Measurements from ENCODE around the gene GRID1.

The GRID1 gene

DNA sequence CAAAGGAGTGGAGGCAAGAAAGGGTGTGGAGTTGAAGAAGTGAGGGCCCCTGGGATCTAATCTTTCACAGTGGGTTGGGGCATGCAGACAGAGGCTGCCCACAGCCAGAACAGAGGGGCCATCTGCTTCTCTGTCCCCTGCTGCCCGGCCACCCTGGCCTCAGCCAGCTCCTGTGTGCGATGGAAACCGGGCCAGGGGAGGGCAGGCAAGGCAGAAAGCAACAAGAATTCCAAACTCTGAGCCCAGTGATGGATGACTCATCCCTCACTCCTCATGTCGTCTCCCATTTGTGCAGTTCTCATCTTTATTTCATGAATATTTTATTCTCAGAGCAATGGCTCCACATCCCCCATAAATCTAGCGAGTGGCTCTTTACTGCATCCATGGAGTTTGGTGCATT, 757.1 kb downstream of the GRID1 start:
- H3K4me3 ChIP-seq (ENCODE audit: low read depth, low read length) = no peak overlapping the region
- no peak for DNase-seq (ENCODE audit: low read depth)

DNA sequence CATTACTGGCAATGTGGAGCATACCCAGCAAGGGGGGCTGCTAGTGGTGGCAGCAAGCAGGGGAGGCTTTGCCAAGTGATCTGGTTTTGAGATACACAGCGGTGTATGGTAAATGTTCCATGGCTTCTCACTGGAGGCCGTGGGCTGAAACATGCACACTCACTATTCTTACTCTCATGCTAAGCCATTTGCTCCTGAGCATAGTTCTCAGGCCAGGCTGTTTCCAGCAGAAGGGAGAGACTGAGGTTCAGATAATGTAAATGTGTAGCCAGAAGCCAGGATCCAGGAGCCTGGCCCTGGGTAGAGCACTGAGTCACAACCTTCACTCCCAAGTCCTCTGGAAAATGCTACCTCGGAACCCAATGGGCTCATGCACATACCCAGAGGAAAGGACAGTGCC, 757.9 kb downstream of the GRID1 start:
- H3K4me3 ChIP-seq (ENCODE audit: low read depth, low read length) = no peak overlapping the region
- no peak for DNase-seq (ENCODE audit: low read depth)

DNA sequence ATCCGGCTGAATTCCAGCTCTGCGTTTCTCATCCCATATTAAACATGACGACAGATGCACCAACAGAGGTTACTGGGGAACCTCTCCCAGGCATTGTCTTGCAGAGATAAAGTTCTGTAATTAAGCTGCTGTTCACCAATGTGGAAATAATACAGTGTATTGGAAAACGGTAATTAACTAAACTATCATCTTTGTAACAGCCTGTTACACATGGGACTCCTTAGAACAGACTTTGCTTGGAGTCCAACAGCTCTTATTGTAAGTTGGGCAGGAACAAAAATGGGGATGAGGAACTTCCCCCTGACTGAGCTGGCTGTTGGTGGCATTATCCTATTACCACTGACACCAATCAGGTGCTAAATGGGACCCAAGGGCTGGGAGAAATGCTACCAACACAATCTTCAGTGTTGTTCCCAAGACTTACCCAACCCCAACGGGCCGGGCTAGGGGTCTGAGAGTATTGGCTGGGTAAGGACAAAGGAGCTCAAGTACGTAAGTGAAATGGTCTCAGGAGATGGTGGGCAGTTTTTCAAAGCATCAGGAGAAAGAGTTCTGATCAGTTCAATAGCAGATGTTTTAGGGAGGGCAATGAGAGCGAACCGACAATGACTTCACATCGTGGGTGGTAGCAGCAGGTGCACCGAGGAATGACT, 759.4 kb downstream of the GRID1 start:
- H3K4me3 ChIP-seq (ENCODE audit: low read depth, low read length) = no peak overlapping the region
- no peak for DNase-seq (ENCODE audit: low read depth)

- no peak for DNase-seq (ENCODE audit: low read depth)
- H3K4me3 ChIP-seq (ENCODE audit: low read depth, low read length) = no peak overlapping the region
These were observed 760.2 kb downstream of the GRID1 start for GRCh38 chr10:85606401-85606800.

DNA sequence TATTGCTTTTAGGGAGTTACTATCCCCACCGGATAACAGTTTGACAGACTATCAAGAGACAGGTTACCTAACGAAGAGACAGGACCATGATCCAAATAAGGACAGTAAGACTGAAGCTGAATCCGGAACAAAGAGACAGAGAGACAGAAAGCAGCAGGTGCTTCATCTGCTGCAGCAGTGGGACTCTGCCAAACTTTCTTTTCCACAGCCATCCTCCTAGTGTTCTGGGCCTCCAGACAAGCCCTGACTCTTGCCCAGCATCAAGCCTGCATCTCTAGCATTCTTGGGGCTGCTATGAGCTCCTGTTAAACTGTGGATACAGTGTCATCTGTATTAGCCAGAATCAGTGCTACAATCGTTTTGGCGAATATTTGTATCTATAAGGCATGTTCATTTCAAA, 761.7 kb downstream of the GRID1 start:
- no peak for DNase-seq (ENCODE audit: low read depth)
- no peak overlapping the region for H3K4me3 ChIP-seq (ENCODE audit: low read depth, low read length)

- DNase-seq (ENCODE audit: low read depth) = no peak
These were observed 762.4 kb downstream of the GRID1 start for GRCh38 chr10:85604136-85604725.

GRCh38 chr10:85603151-85603940, 763.2 kb downstream of the GRID1 start:
- DNase-seq (ENCODE audit: low read depth) = no peak

More at GRCh38 chr10:85604136-85604725, 762.4 kb downstream of the GRID1 start:
- H3K4me3 ChIP-seq (ENCODE audit: low read depth, low read length) = no peak overlapping the region

GRCh38 chr10:85602713-85603112, 763.9 kb downstream of the GRID1 start:
- no peak overlapping the region for H3K4me3 ChIP-seq (ENCODE audit: low read depth, low read length)
- DNase-seq (ENCODE audit: low read depth) = no peak

More at GRCh38 chr10:85603151-85603940, 763.2 kb downstream of the GRID1 start:
- H3K4me3 ChIP-seq (ENCODE audit: low read depth, low read length) = no peak overlapping the region

GRCh38 chr10:85602306-85602705, 764.3 kb downstream of the GRID1 start:
- no peak for DNase-seq (ENCODE audit: low read depth)
- no peak overlapping the region for H3K4me3 ChIP-seq (ENCODE audit: low read depth, low read length)

GRCh38 chr10:85601526-85601925, 765.1 kb downstream of the GRID1 start:
- H3K4me3 ChIP-seq (ENCODE audit: low read depth, low read length) = no peak overlapping the region
- no peak for DNase-seq (ENCODE audit: low read depth)

DNA sequence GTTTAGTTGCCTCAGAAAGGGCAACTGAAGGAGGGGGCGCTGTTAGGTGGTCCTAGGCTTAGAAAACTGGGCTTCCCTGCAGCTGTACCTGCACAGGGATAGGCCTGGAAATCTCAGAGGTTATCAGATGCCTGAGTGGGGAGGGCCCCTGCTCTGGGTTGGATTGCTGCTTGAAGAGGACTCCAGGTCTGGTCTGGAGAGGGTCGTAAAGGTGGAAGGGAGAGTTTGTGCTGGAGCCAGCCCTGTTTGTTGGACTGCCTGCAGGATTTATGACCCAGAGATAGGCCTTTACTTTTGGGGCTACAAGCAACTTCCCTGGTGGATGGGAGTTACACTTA, 765.9 kb downstream of the GRID1 start:
- no peak for DNase-seq (ENCODE audit: low read depth)
- no peak overlapping the region for H3K4me3 ChIP-seq (ENCODE audit: low read depth, low read length)

GRCh38 chr10:85600026-85600743, 766.4 kb downstream of the GRID1 start:
- DNase-seq (ENCODE audit: low read depth) = no peak
- H3K4me3 ChIP-seq (ENCODE audit: low read depth, low read length) = no peak overlapping the region

GRCh38 chr10:85599081-85599480, 767.5 kb downstream of the GRID1 start:
- H3K4me3 ChIP-seq (ENCODE audit: low read depth, low read length) = no peak overlapping the region
- DNase-seq (ENCODE audit: low read depth) = no peak

GRCh38 chr10:85598646-85599045, 767.9 kb downstream of the GRID1 start:
- H3K4me3 ChIP-seq (ENCODE audit: low read depth, low read length) = no peak overlapping the region
- no peak for DNase-seq (ENCODE audit: low read depth)

- H3K4me3 ChIP-seq (ENCODE audit: low read depth, low read length) = no peak overlapping the region
- no peak for DNase-seq (ENCODE audit: low read depth)
These were observed 769.6 kb downstream of the GRID1 start for GRCh38 chr10:85597006-85597405.

DNA sequence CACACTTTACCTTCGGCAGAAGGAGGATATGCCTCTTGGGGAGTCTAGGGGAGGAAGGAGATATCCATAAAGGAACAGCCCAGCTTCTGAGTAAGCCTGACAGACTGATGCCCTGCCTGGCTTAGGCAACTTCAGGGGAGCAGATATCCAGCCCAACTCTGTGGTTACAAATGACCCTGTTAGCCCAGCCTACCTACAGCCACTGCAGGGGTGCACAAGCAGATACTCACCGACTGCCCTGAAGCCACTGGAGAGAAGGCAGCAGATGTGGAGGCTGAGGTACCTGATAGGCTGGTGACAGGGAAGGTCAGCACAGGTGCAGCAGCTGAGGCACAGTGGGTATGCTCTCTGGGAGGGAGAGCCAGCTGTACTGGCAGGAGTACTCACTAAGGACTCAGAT, 770.2 kb downstream of the GRID1 start:
- DNase-seq (ENCODE audit: low read depth) = no peak
- H3K4me3 ChIP-seq (ENCODE audit: low read depth, low read length) = no peak overlapping the region

DNA sequence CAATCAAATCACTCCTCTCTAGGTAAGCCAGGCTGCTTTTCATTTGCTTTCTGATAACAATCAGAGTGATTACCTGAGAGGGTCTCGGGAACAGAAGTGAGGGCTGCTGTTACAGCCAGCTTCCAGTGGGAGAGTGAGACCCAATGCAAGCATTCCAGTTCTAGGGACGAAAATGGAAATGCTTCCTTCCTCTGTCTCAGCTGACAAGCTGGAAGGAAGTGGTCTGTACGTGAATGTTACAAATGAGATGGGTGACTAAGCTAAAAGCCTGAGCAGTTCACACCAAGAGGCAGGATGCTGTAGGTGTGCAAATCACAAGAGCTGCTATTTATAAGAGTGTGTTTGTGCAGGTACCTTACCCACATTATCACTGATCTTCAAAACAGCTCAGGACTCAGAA, 772.4 kb downstream of the GRID1 start:
- DNase-seq (ENCODE audit: low read depth) = no peak
- no peak overlapping the region for H3K4me3 ChIP-seq (ENCODE audit: low read depth, low read length)

- DNase-seq (ENCODE audit: low read depth) = no peak
- H3K4me3 ChIP-seq (ENCODE audit: low read depth, low read length) = no peak overlapping the region
These were observed 773.3 kb downstream of the GRID1 start for GRCh38 chr10:85593226-85593772.

- DNase-seq (ENCODE audit: low read depth) = no peak
- no peak overlapping the region for H3K4me3 ChIP-seq (ENCODE audit: low read depth, low read length)
These were observed 785.2 kb downstream of the GRID1 start for GRCh38 chr10:85581371-85581770.

DNA sequence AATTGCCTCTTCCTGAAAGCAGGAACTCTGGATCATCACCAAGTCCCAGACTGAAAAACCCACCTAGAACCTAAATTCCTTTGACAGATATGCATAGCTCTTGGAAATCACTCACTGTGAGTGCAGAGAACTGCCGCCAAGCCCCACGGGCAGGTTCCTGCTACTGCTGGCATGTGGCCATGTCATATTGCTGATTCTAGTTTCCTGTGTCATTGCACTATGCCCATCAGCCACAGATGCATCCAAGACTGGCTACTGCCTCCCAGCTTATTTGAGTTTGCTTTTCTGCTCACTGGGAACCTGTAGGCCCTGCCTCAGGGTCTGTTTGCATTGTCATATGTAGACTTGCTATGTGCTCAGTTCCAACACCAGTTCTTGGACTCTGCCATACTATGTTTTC, 786.0 kb downstream of the GRID1 start:
- no peak for DNase-seq (ENCODE audit: low read depth)

More for the DNA sequence above, 786.0 kb downstream of the GRID1 start:
- no peak overlapping the region for H3K4me3 ChIP-seq (ENCODE audit: low read depth, low read length)

Measured in skeletal muscle cell (primary cell).